ENCODE data around the gene CRK.
"Not testable (repeated sequence)": the region's sequence is repeated elsewhere in the genome, so short reads cannot be mapped to it uniquely, and the experiment has no call there.

CRK gene

GRCh38 chr17:1464186-1464585 lies 8.2 kb upstream of the CRK start:
- DNase-seq (ENCODE audit: low read depth), result no peak

- no peak for DNase-seq (ENCODE audit: low read depth)
Observed at GRCh38 chr17:1462164-1463112, 6.4 kb upstream of the CRK start.

- no peak for DNase-seq (ENCODE audit: low read depth)
Observed at GRCh38 chr17:1461198-1461944, 5.3 kb upstream of the CRK start.

GRCh38 chr17:1460233-1460632 lies 4.2 kb upstream of the CRK start:
- DNase-seq (ENCODE audit: low read depth), result no peak

- no peak for DNase-seq (ENCODE audit: low read depth)
Observed at GRCh38 chr17:1455291-1455796, 688 bp downstream of the CRK start.

- DNase-seq (ENCODE audit: low read depth), result no peak
Observed at GRCh38 chr17:1454541-1454940, 1.5 kb downstream of the CRK start.

GRCh38 chr17:1453694-1454093 lies 2.3 kb downstream of the CRK start:
- DNase-seq (ENCODE audit: low read depth), result not testable (repeated sequence)

- DNase-seq (ENCODE audit: low read depth), result no peak
Observed at GRCh38 chr17:1452836-1453235, 3.2 kb downstream of the CRK start.

GRCh38 chr17:1450261-1450660 lies 5.8 kb downstream of the CRK start:
- not testable (repeated sequence) for DNase-seq (ENCODE audit: low read depth)

- DNase-seq (ENCODE audit: low read depth), result no peak
Observed at GRCh38 chr17:1449412-1449967, 6.5 kb downstream of the CRK start.

GRCh38 chr17:1447052-1447451 lies 9.0 kb downstream of the CRK start:
- DNase-seq (ENCODE audit: low read depth), result no peak

- DNase-seq (ENCODE audit: low read depth), result no peak
Observed at GRCh38 chr17:1446201-1446600, 9.8 kb downstream of the CRK start.

- not testable (repeated sequence) for DNase-seq (ENCODE audit: low read depth)
Observed at GRCh38 chr17:1445695-1446094, 10.3 kb downstream of the CRK start.

GRCh38 chr17:1442721-1443120 lies 13.3 kb downstream of the CRK start:
- not testable (repeated sequence) for DNase-seq (ENCODE audit: low read depth)

GRCh38 chr17:1442187-1442586 lies 13.8 kb downstream of the CRK start:
- DNase-seq (ENCODE audit: low read depth), result no peak

- DNase-seq (ENCODE audit: low read depth), result no peak
Observed at GRCh38 chr17:1440921-1441320, 15.1 kb downstream of the CRK start.

GRCh38 chr17:1438593-1439083 lies 17.4 kb downstream of the CRK start:
- no peak for DNase-seq (ENCODE audit: low read depth)

GRCh38 chr17:1435326-1435725 lies 20.7 kb downstream of the CRK start:
- no peak for DNase-seq (ENCODE audit: low read depth)

- no peak for DNase-seq (ENCODE audit: low read depth)
Observed at GRCh38 chr17:1434150-1434549, 21.9 kb downstream of the CRK start.

- no peak for DNase-seq (ENCODE audit: low read depth)
Observed at GRCh38 chr17:1431631-1432104, 24.4 kb downstream of the CRK start.

GRCh38 chr17:1423456-1424135 lies 32.4 kb downstream of the CRK start:
- no peak for DNase-seq (ENCODE audit: low read depth)

GRCh38 chr17:1422885-1423284 lies 33.1 kb downstream of the CRK start:
- DNase-seq (ENCODE audit: low read depth), result no peak

Data from CMK (cell line).